Measurements from ENCODE around the gene MYBPC3.

Gene MYBPC3

GRCh38 chr11:47314992-47315391 is 37.5 kb downstream of the MYBPC3 start:
- DNase-seq = no peak

GRCh38 chr11:47308050-47308823 is 44.3 kb downstream of the MYBPC3 start:
- no peak for DNase-seq

- DNase-seq = no peak
These were observed 46.0 kb downstream of the MYBPC3 start for GRCh38 chr11:47306484-47306844.

GRCh38 chr11:47305734-47306483 is 46.6 kb downstream of the MYBPC3 start:
- DNase-seq = no peak

- no peak for DNase-seq
These were observed 49.6 kb downstream of the MYBPC3 start for GRCh38 chr11:47302853-47303252.

- DNase-seq = no peak
These were observed 53.4 kb downstream of the MYBPC3 start for GRCh38 chr11:47299078-47299477.

- no peak for DNase-seq
These were observed 56.5 kb downstream of the MYBPC3 start for GRCh38 chr11:47296045-47296444.

- no peak for DNase-seq
These were observed 57.1 kb downstream of the MYBPC3 start for GRCh38 chr11:47295385-47295784.

- DNase-seq = no peak
These were observed 62.6 kb downstream of the MYBPC3 start for GRCh38 chr11:47289856-47290255.

GRCh38 chr11:47288066-47288465 is 64.4 kb downstream of the MYBPC3 start:
- no peak for DNase-seq

- no peak for DNase-seq
These were observed 66.3 kb downstream of the MYBPC3 start for GRCh38 chr11:47285969-47286770.

- DNase-seq = no peak
These were observed 68.4 kb downstream of the MYBPC3 start for GRCh38 chr11:47284151-47284550.

GRCh38 chr11:47282462-47282861 is 70.0 kb downstream of the MYBPC3 start:
- no peak for DNase-seq

All from DMS53 (cell line).